Liver (tissue), 3 donors: Measurements from ENCODE around the gene ZNF536.

Source experiments
- FOXA1 ChIP-seq: IDR thresholded peaks from 2 replicates; pipeline ENCODE4 v1.6.1; 2016; ENCODE audit warnings: antibody characterized with exemption
- GABPA ChIP-seq, 2 donors: IDR thresholded peaks in 1 of 2; conservative IDR thresholded peaks in 1 of 2; 2 replicates each; pipeline ENCODE4 v1.6.1; 2016; ENCODE audit warnings: antibody characterized with exemption in 2 of 2, mild to moderate bottlenecking in 1 of 2, moderate library complexity in 1 of 2
- HNF4A ChIP-seq, 2 donors: conservative IDR thresholded peaks; 2 replicates each; pipeline ENCODE4 v1.6.1; 2016; ENCODE audit warnings: antibody characterized with exemption in 2 of 2, mild to moderate bottlenecking in 2 of 2
- JUND ChIP-seq, 2 donors: IDR thresholded peaks; 2 replicates each; pipeline ENCODE4 v1.6.1; 2016; ENCODE audit warnings: antibody characterized with exemption in 2 of 2
- RAD21 ChIP-seq, 2 donors: IDR thresholded peaks; 2 replicates each; pipeline ENCODE4 v1.6.1; 2016; ENCODE audit warnings: antibody characterized with exemption in 2 of 2, mild to moderate bottlenecking in 2 of 2
- RXRA ChIP-seq, 2 donors: IDR thresholded peaks; 2 replicates each; pipeline ENCODE4 v1.6.1; 2017 to 2018; ENCODE audit warnings: antibody characterized with exemption in 2 of 2, mild to moderate bottlenecking in 1 of 2
- SP1 ChIP-seq: IDR thresholded peaks from 2 replicates; pipeline ENCODE4 v1.6.1; 2018; ENCODE audit warnings: antibody characterized with exemption, mild to moderate bottlenecking
- TAF1 ChIP-seq: conservative IDR thresholded peaks from 2 replicates; pipeline ENCODE4 v1.6.1; 2016; ENCODE audit warnings: antibody characterized with exemption, mild to moderate bottlenecking
- YY1 ChIP-seq: IDR thresholded peaks from 2 replicates; pipeline ENCODE4 v1.6.1; 2016; ENCODE audit warnings: antibody characterized with exemption, mild to moderate bottlenecking
- TF ChIP-seq, protein P1 (sequence below): IDR thresholded peaks from 2 replicates; pipeline ENCODE4 v1.6.1; 2016; ENCODE audit warnings: antibody characterized with exemption, mild to moderate bottlenecking
- TF ChIP-seq, protein P2 (sequence below): IDR thresholded peaks from 2 replicates; pipeline ENCODE4 v1.6.1; 2016; ENCODE audit warnings: antibody characterized with exemption
- TF ChIP-seq, protein P3 (sequence below): fragments of 150-350 bp; IDR thresholded peaks from 2 replicates; pipeline ENCODE4 v1.5.1; 2017; ENCODE audit warnings: improper control_type of control experiment, low read depth, low read length; ENCODE audit not compliant: missing input control
- TF ChIP-seq, protein P4 (sequence below): IDR thresholded peaks from 2 replicates; pipeline ENCODE4 v1.6.1; 2016; ENCODE audit warnings: antibody characterized with exemption
- TF ChIP-seq, protein P5 (sequence below): IDR thresholded peaks from 2 replicates; pipeline ENCODE4 v1.6.1; 2016; ENCODE audit warnings: antibody characterized with exemption
- donor health status: healthy.
- donor health status: healthy.

DNA sequence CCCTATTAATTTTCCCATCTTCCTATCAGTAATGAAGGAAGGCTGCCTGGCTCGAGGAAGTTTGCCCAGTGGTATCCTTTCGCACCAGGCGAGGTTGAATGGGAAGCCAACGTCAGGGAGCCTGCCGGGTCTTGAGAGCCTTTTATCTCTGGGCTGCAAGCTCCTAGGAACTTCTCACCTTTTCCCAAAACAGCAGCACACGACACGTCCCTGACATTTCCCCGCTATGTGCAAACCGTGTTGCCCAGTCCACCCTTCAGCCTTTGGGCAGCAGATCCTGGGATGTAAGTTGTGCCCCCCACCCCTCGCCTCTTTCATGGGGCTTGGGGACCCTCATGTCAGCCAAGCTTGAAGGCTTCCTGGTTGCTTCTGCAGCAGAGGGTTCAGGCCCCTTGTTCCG is 179.1 kb downstream of the ZNF536 start:
- TF ChIP-seq, protein P1, sequence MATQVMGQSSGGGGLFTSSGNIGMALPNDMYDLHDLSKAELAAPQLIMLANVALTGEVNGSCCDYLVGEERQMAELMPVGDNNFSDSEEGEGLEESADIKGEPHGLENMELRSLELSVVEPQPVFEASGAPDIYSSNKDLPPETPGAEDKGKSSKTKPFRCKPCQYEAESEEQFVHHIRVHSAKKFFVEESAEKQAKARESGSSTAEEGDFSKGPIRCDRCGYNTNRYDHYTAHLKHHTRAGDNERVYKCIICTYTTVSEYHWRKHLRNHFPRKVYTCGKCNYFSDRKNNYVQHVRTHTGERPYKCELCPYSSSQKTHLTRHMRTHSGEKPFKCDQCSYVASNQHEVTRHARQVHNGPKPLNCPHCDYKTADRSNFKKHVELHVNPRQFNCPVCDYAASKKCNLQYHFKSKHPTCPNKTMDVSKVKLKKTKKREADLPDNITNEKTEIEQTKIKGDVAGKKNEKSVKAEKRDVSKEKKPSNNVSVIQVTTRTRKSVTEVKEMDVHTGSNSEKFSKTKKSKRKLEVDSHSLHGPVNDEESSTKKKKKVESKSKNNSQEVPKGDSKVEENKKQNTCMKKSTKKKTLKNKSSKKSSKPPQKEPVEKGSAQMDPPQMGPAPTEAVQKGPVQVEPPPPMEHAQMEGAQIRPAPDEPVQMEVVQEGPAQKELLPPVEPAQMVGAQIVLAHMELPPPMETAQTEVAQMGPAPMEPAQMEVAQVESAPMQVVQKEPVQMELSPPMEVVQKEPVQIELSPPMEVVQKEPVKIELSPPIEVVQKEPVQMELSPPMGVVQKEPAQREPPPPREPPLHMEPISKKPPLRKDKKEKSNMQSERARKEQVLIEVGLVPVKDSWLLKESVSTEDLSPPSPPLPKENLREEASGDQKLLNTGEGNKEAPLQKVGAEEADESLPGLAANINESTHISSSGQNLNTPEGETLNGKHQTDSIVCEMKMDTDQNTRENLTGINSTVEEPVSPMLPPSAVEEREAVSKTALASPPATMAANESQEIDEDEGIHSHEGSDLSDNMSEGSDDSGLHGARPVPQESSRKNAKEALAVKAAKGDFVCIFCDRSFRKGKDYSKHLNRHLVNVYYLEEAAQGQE = no peak
- TF ChIP-seq, protein P2, sequence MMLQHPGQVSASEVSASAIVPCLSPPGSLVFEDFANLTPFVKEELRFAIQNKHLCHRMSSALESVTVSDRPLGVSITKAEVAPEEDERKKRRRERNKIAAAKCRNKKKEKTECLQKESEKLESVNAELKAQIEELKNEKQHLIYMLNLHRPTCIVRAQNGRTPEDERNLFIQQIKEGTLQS = no peak
- TF ChIP-seq, protein P3, sequence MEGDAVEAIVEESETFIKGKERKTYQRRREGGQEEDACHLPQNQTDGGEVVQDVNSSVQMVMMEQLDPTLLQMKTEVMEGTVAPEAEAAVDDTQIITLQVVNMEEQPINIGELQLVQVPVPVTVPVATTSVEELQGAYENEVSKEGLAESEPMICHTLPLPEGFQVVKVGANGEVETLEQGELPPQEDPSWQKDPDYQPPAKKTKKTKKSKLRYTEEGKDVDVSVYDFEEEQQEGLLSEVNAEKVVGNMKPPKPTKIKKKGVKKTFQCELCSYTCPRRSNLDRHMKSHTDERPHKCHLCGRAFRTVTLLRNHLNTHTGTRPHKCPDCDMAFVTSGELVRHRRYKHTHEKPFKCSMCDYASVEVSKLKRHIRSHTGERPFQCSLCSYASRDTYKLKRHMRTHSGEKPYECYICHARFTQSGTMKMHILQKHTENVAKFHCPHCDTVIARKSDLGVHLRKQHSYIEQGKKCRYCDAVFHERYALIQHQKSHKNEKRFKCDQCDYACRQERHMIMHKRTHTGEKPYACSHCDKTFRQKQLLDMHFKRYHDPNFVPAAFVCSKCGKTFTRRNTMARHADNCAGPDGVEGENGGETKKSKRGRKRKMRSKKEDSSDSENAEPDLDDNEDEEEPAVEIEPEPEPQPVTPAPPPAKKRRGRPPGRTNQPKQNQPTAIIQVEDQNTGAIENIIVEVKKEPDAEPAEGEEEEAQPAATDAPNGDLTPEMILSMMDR = no peak
- TF ChIP-seq, protein P4, sequence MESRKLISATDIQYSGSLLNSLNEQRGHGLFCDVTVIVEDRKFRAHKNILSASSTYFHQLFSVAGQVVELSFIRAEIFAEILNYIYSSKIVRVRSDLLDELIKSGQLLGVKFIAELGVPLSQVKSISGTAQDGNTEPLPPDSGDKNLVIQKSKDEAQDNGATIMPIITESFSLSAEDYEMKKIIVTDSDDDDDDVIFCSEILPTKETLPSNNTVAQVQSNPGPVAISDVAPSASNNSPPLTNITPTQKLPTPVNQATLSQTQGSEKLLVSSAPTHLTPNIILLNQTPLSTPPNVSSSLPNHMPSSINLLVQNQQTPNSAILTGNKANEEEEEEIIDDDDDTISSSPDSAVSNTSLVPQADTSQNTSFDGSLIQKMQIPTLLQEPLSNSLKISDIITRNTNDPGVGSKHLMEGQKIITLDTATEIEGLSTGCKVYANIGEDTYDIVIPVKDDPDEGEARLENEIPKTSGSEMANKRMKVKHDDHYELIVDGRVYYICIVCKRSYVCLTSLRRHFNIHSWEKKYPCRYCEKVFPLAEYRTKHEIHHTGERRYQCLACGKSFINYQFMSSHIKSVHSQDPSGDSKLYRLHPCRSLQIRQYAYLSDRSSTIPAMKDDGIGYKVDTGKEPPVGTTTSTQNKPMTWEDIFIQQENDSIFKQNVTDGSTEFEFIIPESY = no peak
- TF ChIP-seq, protein P5, sequence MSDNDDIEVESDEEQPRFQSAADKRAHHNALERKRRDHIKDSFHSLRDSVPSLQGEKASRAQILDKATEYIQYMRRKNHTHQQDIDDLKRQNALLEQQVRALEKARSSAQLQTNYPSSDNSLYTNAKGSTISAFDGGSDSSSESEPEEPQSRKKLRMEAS = no peak
- TF ChIP-seq JUND (IDR thresholded peaks at IDR 0.05) = no peak
- TF ChIP-seq YY1 = no peak
- no peak for TF ChIP-seq RXRA (IDR thresholded peaks at IDR 0.05)
- TF ChIP-seq TAF1 = no peak
- TF ChIP-seq GABPA (IDR thresholded peaks at IDR 0.05 in 1 of 2, conservative IDR thresholded peaks at IDR 0.05 in 1 of 2) = no peak
- no peak for TF ChIP-seq SP1
- TF ChIP-seq RAD21 (IDR thresholded peaks at IDR 0.05) = no peak
- TF ChIP-seq FOXA1 = no peak
- TF ChIP-seq HNF4A (conservative IDR thresholded peaks at IDR 0.05) = no peak
